H9 (cell line): ENCODE results near the gene PLK2. TPM values are rescaled to one million over a fixed set of nuclear protein-coding genes. Genes with fewer than 3 reads are reported as not detected.

Source experiments
- DNase-seq: peaks from one replicate; pipeline ENCODE4 v3.0.0-alpha.2; 2017
- H2AFZ ChIP-seq: one replicate; pipeline ENCODE4 v1.6.1; 2013; ENCODE audit warnings: mild to moderate bottlenecking, low read length, control low read depth, moderate library complexity
- H2AK5ac ChIP-seq: 2 replicates; pipeline ENCODE4 v1.6.1; 2013; ENCODE audit warnings: low read length, control low read depth, mixed read lengths; ENCODE audit not compliant: insufficient read length
- H2BK120ac ChIP-seq: one replicate; pipeline ENCODE4 v1.6.1; 2013; ENCODE audit warnings: low read depth, mild to moderate bottlenecking, low read length, control low read depth, inconsistent platforms; ENCODE audit not compliant: poor library complexity, severe bottlenecking
- H2BK12ac ChIP-seq: 2 replicates; pipeline ENCODE4 v1.6.1; 2013; ENCODE audit warnings: low read length, control low read depth, mixed read lengths, low read depth; ENCODE audit not compliant: insufficient read length
- H2BK15ac ChIP-seq: 2 replicates; pipeline ENCODE4 v1.6.1; 2013; ENCODE audit warnings: low read depth, low read length, control low read depth
- H2BK20ac ChIP-seq: one replicate; pipeline ENCODE4 v1.6.1; 2013; ENCODE audit warnings: low read depth, mild to moderate bottlenecking, low read length, control low read depth, inconsistent platforms; ENCODE audit not compliant: poor library complexity, severe bottlenecking
- H2BK5ac ChIP-seq: 2 replicates; pipeline ENCODE4 v1.6.1; 2013; ENCODE audit warnings: low read length, control low read depth, mixed read lengths; ENCODE audit not compliant: insufficient read length
- H3K14ac ChIP-seq: 2 replicates; pipeline ENCODE4 v1.6.1; 2013; ENCODE audit warnings: low read length, control low read depth; ENCODE audit not compliant: insufficient read depth
- H3K18ac ChIP-seq: 2 replicates; pipeline ENCODE4 v1.6.1; 2013; ENCODE audit warnings: low read depth, mild to moderate bottlenecking, mixed read lengths, low read length, control low read depth; ENCODE audit not compliant: insufficient read length
- H3K23ac ChIP-seq: 2 replicates; pipeline ENCODE4 v1.6.1; 2013; ENCODE audit warnings: low read length, control low read depth, mixed read lengths, low read depth; ENCODE audit not compliant: insufficient read length
- H3K23me2 ChIP-seq: 2 replicates; pipeline ENCODE4 v1.6.1; 2013; ENCODE audit warnings: low read depth, mild to moderate bottlenecking, mixed read lengths, low read length, control low read depth; ENCODE audit not compliant: insufficient read length, poor library complexity, severe bottlenecking
- H3K27ac ChIP-seq: 2 replicates; pipeline ENCODE4 v1.5.1; 2013; ENCODE audit warnings: low read length, control low read depth, mixed read lengths, low read depth; ENCODE audit not compliant: insufficient read length
- H3K27me3 ChIP-seq: 2 replicates; pipeline ENCODE4 v1.6.1; 2013; ENCODE audit warnings: low read length, control low read depth, inconsistent platforms; ENCODE audit not compliant: insufficient read depth
- H3K4ac ChIP-seq: 2 replicates; pipeline ENCODE4 v1.6.1; 2013; ENCODE audit warnings: low read depth, mild to moderate bottlenecking, control low read depth, inconsistent platforms, low read length, moderate library complexity
- H3K4me1 ChIP-seq: 2 replicates; pipeline ENCODE4 v1.6.1; 2013; ENCODE audit warnings: low read length, control low read depth, inconsistent platforms; ENCODE audit not compliant: insufficient read depth
- H3K4me2 ChIP-seq: 2 replicates; pipeline ENCODE4 v1.6.1; 2013; ENCODE audit warnings: low read length, control low read depth, mixed read lengths; ENCODE audit not compliant: insufficient read length, insufficient read depth
- H3K56ac ChIP-seq: 2 replicates; pipeline ENCODE4 v1.6.1; 2013; ENCODE audit warnings: low read depth, mild to moderate bottlenecking, mixed read lengths, low read length, control low read depth; ENCODE audit not compliant: insufficient read length
- H3K79me1 ChIP-seq: 2 replicates; pipeline ENCODE4 v1.6.1; 2013; ENCODE audit warnings: low read depth, mild to moderate bottlenecking, moderate library complexity, low read length, control low read depth, inconsistent platforms; ENCODE audit not compliant: insufficient read depth, poor library complexity, severe bottlenecking
- H3K79me2 ChIP-seq: 2 replicates; pipeline ENCODE4 v1.6.1; 2013; ENCODE audit warnings: low read length, control low read depth, inconsistent platforms; ENCODE audit not compliant: insufficient read depth
- H3K9ac ChIP-seq: 2 replicates; pipeline ENCODE4 v1.6.1; 2013; ENCODE audit warnings: low read length, control low read depth, mixed read lengths; ENCODE audit not compliant: insufficient read length; ENCODE audit errors: extremely low read depth
- H3K9me3 ChIP-seq: one replicate; pipeline ENCODE4 v1.6.1; 2013; ENCODE audit warnings: low read depth, low read length, inconsistent platforms; ENCODE audit not compliant: control insufficient read depth
- H3T11ph ChIP-seq: one replicate; pipeline ENCODE4 v1.6.1; 2013; ENCODE audit warnings: mild to moderate bottlenecking, low read length, control low read depth, inconsistent platforms
- H4K20me1 ChIP-seq: one replicate; pipeline ENCODE4 v1.6.1; 2013; ENCODE audit not compliant: control insufficient read depth, insufficient read length, insufficient read depth
- H4K5ac ChIP-seq: 2 replicates; pipeline ENCODE4 v1.6.1; 2013; ENCODE audit warnings: low read depth, mild to moderate bottlenecking, mixed read lengths, low read length, control low read depth; ENCODE audit not compliant: insufficient read length
- H4K8ac ChIP-seq: replicated peaks from 2 replicates; pipeline ENCODE4 v1.6.1; 2013; ENCODE audit warnings: low read length, control low read depth, mixed read lengths, low read depth; ENCODE audit not compliant: insufficient read length
- H4K91ac ChIP-seq: 2 replicates; pipeline ENCODE4 v1.6.1; 2013; ENCODE audit warnings: low read depth, mild to moderate bottlenecking, moderate library complexity, mixed read lengths, low read length, control low read depth; ENCODE audit not compliant: insufficient read length
- H3K27ac Mint-ChIP-seq, 3 experiments: 2 replicates in 2 of 3; 3 replicates in 1 of 3; pipeline ENCODE4 v1.8.0; 2020 to 2021; ENCODE audit warnings: mixed read lengths in 3 of 3, mild to moderate bottlenecking in 1 of 3, moderate library complexity in 1 of 3
- H3K27me3 Mint-ChIP-seq: 2 replicates; pipeline ENCODE4 v1.8.0; 2021; ENCODE audit warnings: low read depth, mild to moderate bottlenecking, moderate library complexity, mixed read lengths
- H3K36me3 Mint-ChIP-seq, 3 experiments: 2 replicates in 2 of 3; 3 replicates in 1 of 3; pipeline ENCODE4 v1.8.0; 2020 to 2021; ENCODE audit warnings: low read depth in 3 of 3, mixed read lengths in 3 of 3; ENCODE audit not compliant: insufficient read depth in 1 of 3
- H3K4me1 Mint-ChIP-seq, 2 experiments: 2 replicates each; pipeline ENCODE4 v1.8.0; 2020; ENCODE audit warnings: mixed read lengths in 2 of 2
- H3K4me3 Mint-ChIP-seq, 2 experiments: 2 replicates in 1 of 2; 3 replicates in 1 of 2; pipeline ENCODE4 v1.8.0; 2020 to 2021; ENCODE audit warnings: mild to moderate bottlenecking in 2 of 2, mixed read lengths in 2 of 2, moderate library complexity in 1 of 2
- H3K9me3 Mint-ChIP-seq, 2 experiments: 2 replicates in 1 of 2; 3 replicates in 1 of 2; pipeline ENCODE4 v1.8.0; 2020; ENCODE audit warnings: mild to moderate bottlenecking in 2 of 2, mixed read lengths in 2 of 2, moderate library complexity in 1 of 2
- WGBS: extraction: QIAGEN DNeasy Blood & Tissue Kit; methylation state at CpG from one replicate; pipeline ENCODE4 v1.1.7; 2013; ENCODE audit warnings: missing lambda C conversion rate, low lambda C conversion rate, mixed read lengths; ENCODE audit not compliant: insufficient read length; ENCODE audit errors: extremely low coverage; 5-methylcytosine and 5-hydroxymethylcytosine counted together
- total RNA-seq: library from RNA; stranded (reverse); gene quantifications from 2 replicates; pipeline ENCODE4 v1.2.1, GENCODE V29; 2021
- TF ChIP-seq, protein P1 (sequence below): fragments of 200-600 bp; sonication (generic); conservative IDR thresholded peaks from 3 replicates; pipeline ENCODE4 v1.8.0; 2021; ENCODE audit warnings: antibody characterized with exemption, mild to moderate bottlenecking

The PLK2 gene
- total RNA-seq, 1 experiment from 2014 or later, result 26.2 TPM

GRCh38 chr5:58407042-58407719 is 52.7 kb downstream of the PLK2 start:
- Histone ChIP-seq H2BK12ac (no peak overlapping the region), H3K27me3 (no peaks in the 10 kb centered on the region), H3K4me2 (no peak overlapping the region), H3K14ac (no peak overlapping the region), H3K9ac (no peak overlapping the region), H4K8ac (no peak overlapping the region), H2BK20ac (no peak overlapping the region), H4K91ac (no peak overlapping the region), H2BK5ac (no peak overlapping the region), H3K18ac (no peak overlapping the region), H2BK15ac (no peak overlapping the region), H3T11ph (no peak overlapping the region), H3K4ac (no peak overlapping the region), H3K4me1 (peaks cover 23% of the 10 kb centered on the region), H4K20me1 (no peaks in the 10 kb centered on the region), H3K56ac (no peak overlapping the region), H4K5ac (no peak overlapping the region), H3K23me2 (no peaks in the 10 kb centered on the region), H3K27ac (peak overlapping the region; percentile 55), H2BK120ac (no peak overlapping the region), H3K9me3 (no peaks in the 10 kb centered on the region), H2AK5ac (no peak overlapping the region), H2AFZ (no peak overlapping the region), H3K79me1 (no peaks in the 10 kb centered on the region), H3K23ac (no peak overlapping the region), H3K79me2 (no peaks in the 10 kb centered on the region)
- no peaks in the 10 kb centered on the region for H3K36me3 Mint-ChIP-seq
- no peaks in the 10 kb centered on the region; the same call in 1 of the 2 replicates for H3K27me3 Mint-ChIP-seq
- H3K9me3 Mint-ChIP-seq, result no peaks in the 10 kb centered on the region; a peak in 1 of 5 replicates
- TF ChIP-seq, protein P1, sequence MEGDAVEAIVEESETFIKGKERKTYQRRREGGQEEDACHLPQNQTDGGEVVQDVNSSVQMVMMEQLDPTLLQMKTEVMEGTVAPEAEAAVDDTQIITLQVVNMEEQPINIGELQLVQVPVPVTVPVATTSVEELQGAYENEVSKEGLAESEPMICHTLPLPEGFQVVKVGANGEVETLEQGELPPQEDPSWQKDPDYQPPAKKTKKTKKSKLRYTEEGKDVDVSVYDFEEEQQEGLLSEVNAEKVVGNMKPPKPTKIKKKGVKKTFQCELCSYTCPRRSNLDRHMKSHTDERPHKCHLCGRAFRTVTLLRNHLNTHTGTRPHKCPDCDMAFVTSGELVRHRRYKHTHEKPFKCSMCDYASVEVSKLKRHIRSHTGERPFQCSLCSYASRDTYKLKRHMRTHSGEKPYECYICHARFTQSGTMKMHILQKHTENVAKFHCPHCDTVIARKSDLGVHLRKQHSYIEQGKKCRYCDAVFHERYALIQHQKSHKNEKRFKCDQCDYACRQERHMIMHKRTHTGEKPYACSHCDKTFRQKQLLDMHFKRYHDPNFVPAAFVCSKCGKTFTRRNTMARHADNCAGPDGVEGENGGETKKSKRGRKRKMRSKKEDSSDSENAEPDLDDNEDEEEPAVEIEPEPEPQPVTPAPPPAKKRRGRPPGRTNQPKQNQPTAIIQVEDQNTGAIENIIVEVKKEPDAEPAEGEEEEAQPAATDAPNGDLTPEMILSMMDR, result no peak
- H3K4me3 Mint-ChIP-seq, result no peak overlapping the region
- H3K4me1 Mint-ChIP-seq, result peaks cover 34 to 62% of the 10 kb centered on the region in 2 experiments
- no peak for DNase-seq
- peak overlapping the region; percentile 44 to 95 (median 50); a peak in 6 of 7 replicates for H3K27ac Mint-ChIP-seq
- WGBS, result no CpG with 5 or more reads among the region's 1 CpG
